Measurements from ENCODE around the gene PARPBP. TPM values are rescaled to one million over a fixed set of nuclear protein-coding genes. Genes with fewer than 3 reads are reported as not detected.

PARPBP gene
- total RNA-seq, 1 donor from 2014 or later: 10.4 TPM

Other genes starting within 250 kb of the PARPBP start
- 3.0 TPM for gene DRAM1, start 242.6 kb upstream of the PARPBP start, total RNA-seq
- 30.1 TPM for gene WASHC3, start 58.2 kb upstream of the PARPBP start, total RNA-seq
- gene NUP37, start 69 bp upstream of the PARPBP start, total RNA-seq: 33.7 TPM
- not detected for gene PMCH, start 77.7 kb downstream of the PARPBP start, total RNA-seq

Data from esophagus mucosa (tissue), 1 donor.